Tibial artery (tissue), 4 donors: ENCODE measurements around the gene ARRDC1.
A peak's percentile ranks its signal among the peaks of the same experiment; 100 is the strongest.
"Not testable (repeated sequence)": the region's sequence is repeated elsewhere in the genome, so short reads cannot be mapped to it uniquely, and the experiment has no call there.

Experiments used
- DNase-seq, 2 donors: peaks; one replicate each; pipeline ENCODE4 v3.0.0-alpha.2; 2019
- H3K27ac ChIP-seq, 2 donors: fragments of 200-600 bp; sonication (generic) in 1 of 2; 1 replicate in 1 of 2; 2 replicates in 1 of 2; pipeline ENCODE4 v1.5.1; 2018 to 2019; ENCODE audit warnings: mild to moderate bottlenecking in 1 of 2
- H3K27me3 ChIP-seq, 2 donors: fragments of 200-600 bp; sonication (generic) in 1 of 2; one replicate each; pipeline versions ENCODE4 v1.5.1 to v1.6.0; 2016 to 2019
- H3K36me3 ChIP-seq, 3 donors: fragments of 200-600 bp; sonication (generic) in 2 of 3; one replicate each; pipeline ENCODE4 v1.5.1; 2016 to 2019; ENCODE audit warnings: mild to moderate bottlenecking in 2 of 3
- H3K4me1 ChIP-seq, 4 donors: fragments of 200-600 bp; sonication (generic) in 2 of 4; 1 replicate in 3 of 4; 2 replicates in 1 of 4; pipeline ENCODE4 v1.5.1; 2016 to 2019
- H3K4me3 ChIP-seq, 2 donors: fragments of 200-600 bp; sonication (generic) in 1 of 2; 1 replicate in 1 of 2; 2 replicates in 1 of 2; pipeline ENCODE4 v1.5.1; 2018 to 2019; ENCODE audit warnings: mild to moderate bottlenecking in 2 of 2
- H3K9me3 ChIP-seq, 3 donors: fragments of 200-600 bp; sonication (generic) in 1 of 3; one replicate each; pipeline ENCODE4 v1.5.1; 2016 to 2019
- CTCF ChIP-seq, 2 experiments: fragments of 200-600 bp in 1 of 2; fragments of 450-650 bp in 1 of 2; IDR thresholded peaks; one replicate each; pipeline ENCODE4 v1.5.1; 2017 to 2019; ENCODE audit warnings: antibody characterized with exemption in 2 of 2, mild to moderate bottlenecking in 1 of 2, moderate library complexity in 1 of 2
- intact Hi-C: fragments of 100-400 bp; cut with DNase I; formaldehyde crosslinking; loops from one replicate; pipeline ENCODE4 v1.15.0; 2023; ENCODE audit warnings: low total_unique reads

Gene ARRDC1

GRCh38 chr9:137605121-137606004, at the start of gene ARRDC1:
TSS of gene ARRDC1 (plus strand) at chr9:137605686. CDS start at chr9:137605718, 32 bp downstream.
- DNase-seq, result peak; percentile 93 to 96
- Histone ChIP-seq H3K36me3 (no peaks in the 10 kb centered on the region), H3K27me3 (no peaks in the 10 kb centered on the region), H3K9me3 (no peaks in the 10 kb centered on the region), H3K4me1 (peaks cover 3 to 48% (median 29%) of the 10 kb centered on the region in 4 donors), H3K4me3 (peak within 1 kb of the TSS; percentile 83 to 88), H3K27ac (peak within 1 kb of the TSS; percentile 77 to 81)
- no peak for TF ChIP-seq CTCF (IDR thresholded peaks at IDR 0.05)
- intact Hi-C loops, result no loop called here

- TF ChIP-seq CTCF (IDR thresholded peaks at IDR 0.05), result no peak
- peaks cover 25 to 66% (median 48%) of the 10 kb centered on the region in 3 donors for H3K36me3 ChIP-seq
- no peaks in the 10 kb centered on the region for H3K9me3 ChIP-seq
- H3K4me1 ChIP-seq, result peaks cover 0 to 11% (median 7%) of the 10 kb centered on the region in 4 donors
- no peaks in the 10 kb centered on the region for H3K27me3 ChIP-seq
- intact Hi-C loops, result no loop called here
- no peak overlapping the region for H3K27ac ChIP-seq
- no peak overlapping the region for H3K4me3 ChIP-seq
- no peak for DNase-seq
Observed at GRCh38 chr9:137556069-137556838, 49.2 kb upstream of the ARRDC1 start.

GRCh38 chr9:137558127-137558526, 47.4 kb upstream of the ARRDC1 start:
- no peak overlapping the region for H3K4me3 ChIP-seq
- intact Hi-C loops, result no loop called here
- no peak overlapping the region for H3K27ac ChIP-seq
- DNase-seq, result no peak
- peaks cover 30 to 81% (median 53%) of the 10 kb centered on the region in 3 donors for H3K36me3 ChIP-seq
- H3K4me1 ChIP-seq, result no peaks in the 10 kb centered on the region
- no peak for TF ChIP-seq CTCF (IDR thresholded peaks at IDR 0.05)
- H3K9me3 ChIP-seq, result no peaks in the 10 kb centered on the region
- H3K27me3 ChIP-seq, result no peaks in the 10 kb centered on the region

GRCh38 chr9:137564134-137564533, 41.4 kb upstream of the ARRDC1 start:
- no peak for TF ChIP-seq CTCF (IDR thresholded peaks at IDR 0.05)
- no peak overlapping the region for H3K4me3 ChIP-seq
- H3K27ac ChIP-seq, result no peak overlapping the region
- H3K9me3 ChIP-seq, result no peaks in the 10 kb centered on the region
- no peaks in the 10 kb centered on the region for H3K4me1 ChIP-seq
- intact Hi-C loops, result no loop called here
- H3K36me3 ChIP-seq, result peaks cover 19 to 58% (median 29%) of the 10 kb centered on the region in 3 donors
- H3K27me3 ChIP-seq, result no peaks in the 10 kb centered on the region
- DNase-seq, result no peak

GRCh38 chr9:137564817-137565411, 40.6 kb upstream of the ARRDC1 start:
- intact Hi-C loops, result no loop called here
- Histone ChIP-seq H3K4me3 (no peak overlapping the region), H3K36me3 (peaks cover 19 to 51% (median 26%) of the 10 kb centered on the region in 3 donors), H3K9me3 (no peaks in the 10 kb centered on the region), H3K4me1 (no peaks in the 10 kb centered on the region), H3K27ac (no peak overlapping the region), H3K27me3 (no peaks in the 10 kb centered on the region)
- no peak for DNase-seq
- no peak for TF ChIP-seq CTCF (IDR thresholded peaks at IDR 0.05)

GRCh38 chr9:137568445-137568844, 37.0 kb upstream of the ARRDC1 start:
- peaks cover 25 to 45% (median 30%) of the 10 kb centered on the region in 3 donors for H3K36me3 ChIP-seq
- H3K9me3 ChIP-seq, H3K27me3 ChIP-seq, DNase-seq, H3K4me3 ChIP-seq, H3K4me1 ChIP-seq, H3K27ac ChIP-seq, intact Hi-C loops: not testable (repeated sequence)
